ENCODE results near the gene ECI1. TPM values are rescaled to one million over a fixed set of nuclear protein-coding genes. Genes with fewer than 3 reads are reported as not detected.
A peak's percentile ranks its signal among the peaks of the same experiment; 100 is the strongest.
"Not testable (repeated sequence)": the region's sequence is repeated elsewhere in the genome, so short reads cannot be mapped to it uniquely, and the experiment has no call there.

The ECI1 gene
- total RNA-seq, 1 experiment from 2014 or later, result 140 TPM

- peak overlapping the region; percentile 81 to 86 for H3K4me3 ChIP-seq (replicated peaks in 1 of 2; ENCODE audit: low read depth in 1 of 2, low read length in 2 of 2)
- no peaks in the 10 kb centered on the region for H3K9me3 ChIP-seq (ENCODE audit: control insufficient read depth in 1 of 2, insufficient read depth in 1 of 2, low read depth in 1 of 2, low read length in 2 of 2)
- peak overlapping the region; percentile 81 for H3K9ac ChIP-seq (ENCODE audit: low read length)
- peaks cover 4 to 19% of the 10 kb centered on the region in 2 experiments; a peak in 3 of 4 replicates for H3K36me3 ChIP-seq (ENCODE audit: control insufficient read depth in 1 of 2, insufficient read depth in 2 of 2, low read length in 2 of 2)
- TSS peak; percentile 70 for BruUV-seq (replicated peaks)
- no peaks in the 10 kb centered on the region for H3K27me3 ChIP-seq (ENCODE audit: insufficient read depth, low read length)
- no peak for DNase-seq (ENCODE audit: low read depth, low spot score)
- ATAC-seq, result peak; percentile 12
- H3K4me2 ChIP-seq (ENCODE audit: low read length), result peak overlapping the region; percentile 99
- H2AFZ ChIP-seq (ENCODE audit: low read depth, low read length, poor library complexity, severe bottlenecking), result no peak overlapping the region
- H3K4me1 ChIP-seq (ENCODE audit: control insufficient read depth in 1 of 2, insufficient read depth in 2 of 2, low read length in 2 of 2), result peaks cover 5 to 23% of the 10 kb centered on the region in 2 experiments
- ChIA-PET POLR2A (interaction anchor here (0.9 to 1.2 kb wide), 5 partner anchors 11 to 240 kb away, joined by 3 to 6 read pairs (median 3); partner anchors contain the start of genes RPS2 and TRAF7), CTCF (interaction anchor here (3.0 kb wide), 1 partner anchor 10 kb away, joined by 11 read pairs; no protein-coding TSS in a partner anchor), RAD21 (ENCODE audit: low non-redundant PET in 1 of 2, low total read pairs in 2 of 2, uncharacterized antibody in 2 of 2, unreplicated experiment in 2 of 2) (interaction anchor here in 1 of 2 experiments (0.6 kb wide), 1 partner anchor 231 kb away, joined by 3 read pairs; no protein-coding TSS in a partner anchor)
- TF ChIP-seq, protein P1, sequence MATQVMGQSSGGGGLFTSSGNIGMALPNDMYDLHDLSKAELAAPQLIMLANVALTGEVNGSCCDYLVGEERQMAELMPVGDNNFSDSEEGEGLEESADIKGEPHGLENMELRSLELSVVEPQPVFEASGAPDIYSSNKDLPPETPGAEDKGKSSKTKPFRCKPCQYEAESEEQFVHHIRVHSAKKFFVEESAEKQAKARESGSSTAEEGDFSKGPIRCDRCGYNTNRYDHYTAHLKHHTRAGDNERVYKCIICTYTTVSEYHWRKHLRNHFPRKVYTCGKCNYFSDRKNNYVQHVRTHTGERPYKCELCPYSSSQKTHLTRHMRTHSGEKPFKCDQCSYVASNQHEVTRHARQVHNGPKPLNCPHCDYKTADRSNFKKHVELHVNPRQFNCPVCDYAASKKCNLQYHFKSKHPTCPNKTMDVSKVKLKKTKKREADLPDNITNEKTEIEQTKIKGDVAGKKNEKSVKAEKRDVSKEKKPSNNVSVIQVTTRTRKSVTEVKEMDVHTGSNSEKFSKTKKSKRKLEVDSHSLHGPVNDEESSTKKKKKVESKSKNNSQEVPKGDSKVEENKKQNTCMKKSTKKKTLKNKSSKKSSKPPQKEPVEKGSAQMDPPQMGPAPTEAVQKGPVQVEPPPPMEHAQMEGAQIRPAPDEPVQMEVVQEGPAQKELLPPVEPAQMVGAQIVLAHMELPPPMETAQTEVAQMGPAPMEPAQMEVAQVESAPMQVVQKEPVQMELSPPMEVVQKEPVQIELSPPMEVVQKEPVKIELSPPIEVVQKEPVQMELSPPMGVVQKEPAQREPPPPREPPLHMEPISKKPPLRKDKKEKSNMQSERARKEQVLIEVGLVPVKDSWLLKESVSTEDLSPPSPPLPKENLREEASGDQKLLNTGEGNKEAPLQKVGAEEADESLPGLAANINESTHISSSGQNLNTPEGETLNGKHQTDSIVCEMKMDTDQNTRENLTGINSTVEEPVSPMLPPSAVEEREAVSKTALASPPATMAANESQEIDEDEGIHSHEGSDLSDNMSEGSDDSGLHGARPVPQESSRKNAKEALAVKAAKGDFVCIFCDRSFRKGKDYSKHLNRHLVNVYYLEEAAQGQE (IDR thresholded peaks at IDR 0.05; ENCODE audit: low read depth), result no peak
- no peak for TF ChIP-seq ZFX (IDR thresholded peaks at IDR 0.05)
- TF ChIP-seq CBX3 (IDR thresholded peaks at IDR 0.05; ENCODE audit: low read depth), result no peak
- TF ChIP-seq POLR2A (IDR thresholded peaks at IDR 0.05; ENCODE audit: borderline replicate concordance, extremely low read depth, insufficient read depth, insufficient read length), result no peak
- TF ChIP-seq, protein P2, sequence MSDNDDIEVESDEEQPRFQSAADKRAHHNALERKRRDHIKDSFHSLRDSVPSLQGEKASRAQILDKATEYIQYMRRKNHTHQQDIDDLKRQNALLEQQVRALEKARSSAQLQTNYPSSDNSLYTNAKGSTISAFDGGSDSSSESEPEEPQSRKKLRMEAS (IDR thresholded peaks at IDR 0.05), result no peak
- no peak for TF ChIP-seq ZNF274 (IDR thresholded peaks at IDR 0.05; ENCODE audit: low read depth, low read length)
- peaks cover 20% of the 10 kb centered on the region for H3K79me2 ChIP-seq (ENCODE audit: insufficient read depth, low read length)
- H4K20me1 ChIP-seq (ENCODE audit: insufficient read depth), result no peaks in the 10 kb centered on the region
- intact Hi-C loops (cut with micrococcal nuclease), result no loop called here
- H3K27ac ChIP-seq (ENCODE audit: low read depth, low read length), result peak overlapping the region; percentile 94
- no peaks in the 10 kb centered on the region for H3K9me2 ChIP-seq (ENCODE audit: insufficient read depth)
Observed at GRCh38 chr16:2204416-2205103, 46.8 kb downstream of the ECI1 start.

DNA sequence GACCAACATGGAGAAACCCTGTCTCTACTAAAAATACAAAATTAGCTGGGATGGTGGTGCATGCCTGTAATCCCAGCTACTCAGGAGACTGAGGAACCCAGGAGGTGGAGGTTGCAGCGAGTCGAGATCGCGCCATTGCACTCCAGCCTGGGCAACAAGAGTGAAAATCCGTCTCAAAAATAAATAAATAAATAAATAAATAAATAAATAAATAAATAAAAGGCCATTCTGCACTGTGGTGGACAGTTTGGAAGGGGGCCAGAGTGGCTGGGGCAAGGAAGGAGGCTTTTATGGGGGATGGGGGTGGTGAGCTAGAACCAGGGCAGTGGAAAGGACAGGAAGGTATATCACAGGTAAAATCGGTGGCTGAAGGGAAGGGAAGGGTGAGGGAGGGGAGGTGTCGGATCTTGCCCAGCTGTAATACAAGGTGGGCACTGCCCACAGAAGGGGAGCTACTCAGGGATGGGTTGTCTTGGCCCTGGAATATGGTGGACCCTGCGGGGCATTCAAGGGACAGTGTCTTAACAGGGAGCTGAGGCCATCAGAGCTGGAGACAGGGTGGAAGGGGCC lies 48.2 kb downstream of the ECI1 start:
- H3K27me3 ChIP-seq (ENCODE audit: insufficient read depth, low read length); H3K9ac ChIP-seq (ENCODE audit: low read length); ATAC-seq; H3K9me2 ChIP-seq (ENCODE audit: insufficient read depth); BruUV-seq (replicated peaks); H3K4me3 ChIP-seq (replicated peaks in 1 of 2; ENCODE audit: low read depth in 1 of 2, low read length in 2 of 2); H3K9me3 ChIP-seq (ENCODE audit: control insufficient read depth in 1 of 2, insufficient read depth in 1 of 2, low read depth in 1 of 2, low read length in 2 of 2); H2AFZ ChIP-seq (ENCODE audit: low read depth, low read length, poor library complexity, severe bottlenecking); H4K20me1 ChIP-seq (ENCODE audit: insufficient read depth); DNase-seq (ENCODE audit: low read depth, low spot score); intact Hi-C loops (cut with micrococcal nuclease); H3K27ac ChIP-seq (ENCODE audit: low read depth, low read length); H3K4me2 ChIP-seq (ENCODE audit: low read length): not testable (repeated sequence)
- POLR2A ChIA-PET, result interaction anchor here (1.1 to 1.2 kb wide), 3 partner anchors 12 to 49 kb away, joined by 3 to 6 read pairs (median 3); partner anchors contain the start of gene TRAF7
- RAD21 ChIA-PET (ENCODE audit: low non-redundant PET in 1 of 2, low total read pairs in 2 of 2, uncharacterized antibody in 2 of 2, unreplicated experiment in 2 of 2), result interaction anchor here in 1 of 2 experiments (0.6 kb wide), 1 partner anchor 173 kb away, joined by 4 read pairs; no protein-coding TSS in a partner anchor
- peaks cover 20% of the 10 kb centered on the region for H3K79me2 ChIP-seq (ENCODE audit: insufficient read depth, low read length)
- peaks cover 3 to 16% of the 10 kb centered on the region in 2 experiments; a peak in 3 of 4 replicates for H3K36me3 ChIP-seq (ENCODE audit: control insufficient read depth in 1 of 2, insufficient read depth in 2 of 2, low read length in 2 of 2)
- CTCF ChIA-PET, result interaction anchor here (3.0 kb wide), 1 partner anchor 8 kb away, joined by 11 read pairs; no protein-coding TSS in a partner anchor
- peaks cover 5 to 23% of the 10 kb centered on the region in 2 experiments for H3K4me1 ChIP-seq (ENCODE audit: control insufficient read depth in 1 of 2, insufficient read depth in 2 of 2, low read length in 2 of 2)

All from HCT116 (cell line).